Astrocyte of the spinal cord (primary cell): Measurements from ENCODE around the gene RMND1.

Experiments
- DNase-seq: peaks from one replicate; pipeline ENCODE4 v3.0.0; 2011; ENCODE audit warnings: low read depth, low spot score
- H3K4me3 ChIP-seq: 2 replicates; pipeline ENCODE4 v1.5.1; 2011; ENCODE audit warnings: low read depth, mild to moderate bottlenecking, low read length, moderate library complexity
- in situ Hi-C: cut with HindIII; loops from 2 replicates; pipeline ENCODE4 v1.10.0; 2017; ENCODE audit warnings: low sequenced_read_pairs
- TF ChIP-seq, protein P1 (sequence below): IDR thresholded peaks from 2 replicates; pipeline ENCODE4 v1.5.1; 2012; ENCODE audit warnings: low read depth, mild to moderate bottlenecking, low read length, inconsistent platforms

The RMND1 gene

DNA sequence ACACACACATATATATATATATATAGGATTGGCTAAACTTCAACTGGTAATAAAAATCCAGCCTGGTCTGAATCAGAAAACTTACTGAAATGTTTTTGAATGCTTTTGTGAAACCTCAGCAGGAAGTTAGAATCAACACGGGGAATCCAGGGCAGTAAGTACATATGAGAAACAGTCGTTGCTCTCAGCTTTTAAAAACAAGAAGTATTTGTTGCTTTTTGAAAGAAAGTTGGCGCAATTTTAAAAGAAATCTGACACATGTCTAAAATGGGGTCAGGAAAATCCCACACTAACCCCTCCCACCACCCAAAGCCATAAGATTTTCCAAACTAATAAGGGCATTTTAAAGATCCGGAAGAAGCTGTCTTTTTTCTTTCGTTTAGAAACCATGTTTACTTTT is 30.4 kb upstream of the RMND1 start:
- TF ChIP-seq, protein P1, sequence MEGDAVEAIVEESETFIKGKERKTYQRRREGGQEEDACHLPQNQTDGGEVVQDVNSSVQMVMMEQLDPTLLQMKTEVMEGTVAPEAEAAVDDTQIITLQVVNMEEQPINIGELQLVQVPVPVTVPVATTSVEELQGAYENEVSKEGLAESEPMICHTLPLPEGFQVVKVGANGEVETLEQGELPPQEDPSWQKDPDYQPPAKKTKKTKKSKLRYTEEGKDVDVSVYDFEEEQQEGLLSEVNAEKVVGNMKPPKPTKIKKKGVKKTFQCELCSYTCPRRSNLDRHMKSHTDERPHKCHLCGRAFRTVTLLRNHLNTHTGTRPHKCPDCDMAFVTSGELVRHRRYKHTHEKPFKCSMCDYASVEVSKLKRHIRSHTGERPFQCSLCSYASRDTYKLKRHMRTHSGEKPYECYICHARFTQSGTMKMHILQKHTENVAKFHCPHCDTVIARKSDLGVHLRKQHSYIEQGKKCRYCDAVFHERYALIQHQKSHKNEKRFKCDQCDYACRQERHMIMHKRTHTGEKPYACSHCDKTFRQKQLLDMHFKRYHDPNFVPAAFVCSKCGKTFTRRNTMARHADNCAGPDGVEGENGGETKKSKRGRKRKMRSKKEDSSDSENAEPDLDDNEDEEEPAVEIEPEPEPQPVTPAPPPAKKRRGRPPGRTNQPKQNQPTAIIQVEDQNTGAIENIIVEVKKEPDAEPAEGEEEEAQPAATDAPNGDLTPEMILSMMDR = no peak
- in situ Hi-C loops = no loop called here
- no peak overlapping the region for H3K4me3 ChIP-seq
- DNase-seq = peak; percentile 46

DNA sequence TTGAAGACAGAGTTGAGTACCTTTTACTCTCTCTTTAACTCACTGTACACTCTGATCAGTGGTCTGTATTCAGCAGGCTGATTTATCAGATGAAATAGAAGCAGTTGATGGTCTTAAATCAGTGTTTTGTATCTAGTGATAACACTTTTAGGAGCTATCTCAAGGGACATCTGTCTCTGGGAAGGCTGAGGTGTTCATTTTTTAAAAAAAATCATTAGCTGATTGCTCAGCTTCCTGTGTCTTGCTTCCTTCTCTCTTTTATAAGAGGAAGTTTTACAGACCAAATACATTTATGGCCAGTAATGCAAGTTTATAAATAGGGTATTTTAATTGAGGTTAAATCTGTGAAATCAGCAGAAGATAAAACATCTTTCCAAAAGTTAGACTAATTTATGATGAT is 29.9 kb upstream of the RMND1 start:
- TF ChIP-seq, protein P1 = no peak
- DNase-seq = no peak
- in situ Hi-C loops = no loop called here
- no peak overlapping the region for H3K4me3 ChIP-seq

DNA sequence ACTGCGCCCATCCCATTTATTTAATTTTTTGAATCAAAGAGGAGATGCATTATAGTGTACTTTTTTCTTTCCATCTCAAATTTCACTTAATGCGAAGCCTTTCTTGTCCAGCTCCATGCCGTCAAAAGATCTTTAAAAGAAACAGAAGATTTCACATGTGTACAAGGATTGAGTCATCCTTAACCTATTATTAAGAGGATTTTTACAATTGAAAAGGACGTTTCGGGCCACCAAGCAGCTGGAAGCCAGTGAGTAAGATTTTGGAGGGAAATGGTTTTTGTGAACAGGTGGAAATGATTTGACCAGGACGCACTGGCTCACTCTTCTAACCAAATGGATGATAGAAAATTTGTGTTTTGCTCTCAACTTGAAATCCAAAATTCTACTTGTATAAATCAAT is 26.7 kb upstream of the RMND1 start:
- in situ Hi-C loops = no loop called here

DNA sequence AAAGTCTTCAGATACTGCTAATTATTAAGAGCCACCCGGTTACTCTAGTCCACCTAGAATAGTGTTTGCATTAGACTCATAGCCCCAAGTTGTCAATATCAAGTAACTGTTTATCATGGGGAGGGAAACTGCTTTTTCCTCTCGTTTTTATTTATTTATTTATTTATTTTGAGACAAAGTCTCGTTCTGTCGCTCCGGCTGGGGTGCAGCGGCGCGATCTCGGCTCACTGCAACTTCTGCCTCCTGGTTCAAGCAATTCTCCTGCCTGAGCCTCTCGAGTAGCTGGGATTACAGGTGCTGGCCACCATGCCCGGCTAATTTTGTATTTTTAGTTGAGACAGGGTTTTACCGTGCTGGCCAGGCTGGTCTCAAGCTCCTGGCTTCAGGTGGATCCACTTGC is 25.8 kb upstream of the RMND1 start:
- TF ChIP-seq, protein P1 = no peak
- H3K4me3 ChIP-seq = no peak overlapping the region
- no peak for DNase-seq
- in situ Hi-C loops = no loop called here

More for the DNA sequence above, 26.7 kb upstream of the RMND1 start:
- no peak overlapping the region for H3K4me3 ChIP-seq
- DNase-seq = no peak
- TF ChIP-seq, protein P1 = no peak

DNA sequence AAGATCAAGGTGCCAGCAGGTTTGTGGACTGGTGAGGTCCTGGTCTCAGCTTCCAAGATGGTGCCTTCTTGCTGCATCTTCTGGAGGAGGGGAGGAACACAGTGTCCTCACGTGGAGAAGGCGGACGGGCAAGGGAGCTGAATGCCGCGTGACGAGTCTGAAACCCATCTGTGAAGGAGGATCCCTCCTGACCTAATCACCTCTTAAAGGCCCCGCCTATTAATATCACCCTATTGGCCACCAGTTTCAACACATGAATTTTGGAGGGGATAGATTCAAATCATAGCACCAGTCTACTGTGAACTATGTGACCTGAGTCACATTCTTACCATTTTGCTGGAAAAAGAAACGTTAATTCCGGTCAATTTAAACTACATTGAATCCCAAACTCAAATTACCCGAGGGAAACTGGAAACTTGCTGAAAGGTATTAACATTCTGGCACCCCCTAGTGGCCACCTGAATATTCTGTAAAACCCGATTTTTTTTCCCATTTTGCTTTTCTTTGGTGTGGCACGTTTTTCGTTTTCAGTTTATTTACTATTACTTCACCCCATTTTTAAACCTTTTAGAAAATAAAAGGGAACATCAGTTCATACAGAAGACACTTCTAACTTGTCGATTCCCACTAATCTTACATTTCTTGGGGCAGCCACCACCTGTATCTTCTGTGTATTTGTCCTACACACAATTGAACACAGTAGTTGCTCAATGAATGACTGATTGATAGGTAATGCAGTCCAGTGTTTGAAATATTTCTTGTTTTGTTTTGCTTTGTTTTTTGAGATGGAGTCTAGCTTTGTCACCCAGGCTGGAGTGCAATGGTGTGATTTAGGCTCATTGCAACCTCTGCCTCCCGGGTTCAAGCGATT is 24.0 kb upstream of the RMND1 start:
- TF ChIP-seq, protein P1 = peak; percentile 68
- no peak overlapping the region for H3K4me3 ChIP-seq
- DNase-seq = peak; percentile 58
- in situ Hi-C loops = no loop called here

DNA sequence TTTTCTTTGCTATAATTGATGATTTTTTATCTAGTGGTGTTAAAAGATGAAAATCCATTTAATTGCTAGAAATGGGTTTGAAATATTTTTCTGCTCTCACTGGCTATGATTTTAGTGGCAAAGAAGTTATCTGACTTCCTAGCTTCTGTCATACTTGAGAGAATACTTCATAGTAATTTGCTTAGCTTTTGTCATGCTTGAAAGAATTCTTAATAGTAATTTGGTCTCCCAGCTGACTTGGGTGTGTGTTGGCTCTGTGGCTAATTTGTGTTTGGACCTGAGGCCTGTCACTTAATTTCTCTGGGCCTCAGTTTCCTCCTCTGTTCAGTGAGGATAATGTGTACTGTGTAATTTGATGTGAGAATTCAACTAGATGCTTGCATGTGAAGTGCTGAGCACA is 12.8 kb upstream of the RMND1 start:
- in situ Hi-C loops = no loop called here
- TF ChIP-seq, protein P1 = no peak
- DNase-seq = no peak
- no peak overlapping the region for H3K4me3 ChIP-seq
